Neutrophil (primary cell): Measurements from ENCODE around the gene ISCU.
"Not testable (repeated sequence)": the region's sequence is repeated elsewhere in the genome, so short reads cannot be mapped to it uniquely, and the experiment has no call there.

ENCODE experiments used
- H3K27ac ChIP-seq: fragments of 200-600 bp; sonication (generic); 2 replicates; pipeline ENCODE4 v1.5.1; 2016; ENCODE audit warnings: mild to moderate bottlenecking, moderate library complexity
- H3K27me3 ChIP-seq: fragments of 200-600 bp; sonication (generic); 2 replicates; pipeline ENCODE4 v1.6.0; 2016; ENCODE audit warnings: mild to moderate bottlenecking
- H3K36me3 ChIP-seq: fragments of 200-600 bp; sonication (generic); 2 replicates; pipeline ENCODE4 v1.5.1; 2017
- H3K4me1 ChIP-seq, 2 experiments: fragments of 200-600 bp in 1 of 2; sonication (generic) in 1 of 2; 1 replicate in 1 of 2; 2 replicates in 1 of 2; pipeline versions ENCODE4 v1.5.1 to v1.6.1; 2013 to 2016; ENCODE audit warnings: low read depth in 1 of 2, low read length in 1 of 2, mild to moderate bottlenecking in 1 of 2, moderate library complexity in 1 of 2; ENCODE audit not compliant: control insufficient read depth in 1 of 2, insufficient read depth in 1 of 2
- H3K4me3 ChIP-seq, 2 experiments: fragments of 200-600 bp in 1 of 2; sonication (generic) in 1 of 2; 1 replicate in 1 of 2; 2 replicates in 1 of 2; pipeline ENCODE4 v1.5.1; 2013 to 2016; ENCODE audit warnings: low read depth in 1 of 2, low read length in 1 of 2, mild to moderate bottlenecking in 1 of 2, moderate library complexity in 1 of 2
- H3K9me3 ChIP-seq: fragments of 200-600 bp; sonication (generic); 2 replicates; pipeline ENCODE4 v1.5.1; 2016
- CTCF ChIP-seq: fragments of 200-600 bp; sonication (generic); IDR thresholded peaks from 2 replicates; pipeline ENCODE4 v1.5.1; 2016; ENCODE audit warnings: antibody characterized with exemption

ISCU gene

DNA sequence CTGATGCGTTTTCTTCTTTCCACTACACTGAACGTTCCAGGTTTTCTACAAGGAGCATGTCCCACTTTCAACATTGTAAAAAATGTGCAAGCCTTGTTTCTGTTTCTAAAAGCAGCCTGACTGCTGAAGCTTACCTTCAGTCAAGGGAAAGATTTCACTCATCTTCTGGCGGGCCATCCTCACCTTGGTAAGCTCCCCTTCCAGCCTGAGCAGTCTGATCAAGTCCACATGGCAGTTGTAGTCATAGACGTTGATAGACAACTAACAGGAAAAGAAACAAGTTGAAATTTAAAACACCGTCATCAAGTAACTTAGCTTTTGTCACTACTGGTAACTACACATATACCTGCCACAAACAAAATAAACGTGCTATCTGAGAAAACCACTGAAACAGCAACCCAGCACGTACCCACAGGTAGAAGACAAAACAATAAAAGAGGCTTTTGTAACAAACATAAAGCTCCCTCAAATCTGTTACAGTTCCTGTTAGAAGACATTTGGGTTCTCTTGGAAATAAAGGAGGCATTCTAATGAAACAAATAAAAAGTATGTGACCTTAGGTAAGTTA is 13.4 kb upstream of the ISCU start:
- no peaks in the 10 kb centered on the region for H3K9me3 ChIP-seq
- H3K27ac ChIP-seq, result no peak overlapping the region
- TF ChIP-seq CTCF, result no peak
- no peaks in the 10 kb centered on the region for H3K27me3 ChIP-seq
- H3K36me3 ChIP-seq, result peaks cover 42% of the 10 kb centered on the region
- H3K4me3 ChIP-seq, result no peak overlapping the region
- H3K4me1 ChIP-seq, result no peaks in the 10 kb centered on the region

GRCh38 chr12:108551535-108551934 is 10.9 kb upstream of the ISCU start:
- H3K9me3 ChIP-seq, result no peaks in the 10 kb centered on the region
- no peak overlapping the region for H3K4me3 ChIP-seq
- H3K4me1 ChIP-seq, result no peaks in the 10 kb centered on the region
- no peaks in the 10 kb centered on the region for H3K27me3 ChIP-seq
- no peak for TF ChIP-seq CTCF
- H3K36me3 ChIP-seq, result peaks cover 24% of the 10 kb centered on the region
- H3K27ac ChIP-seq, result no peak overlapping the region

DNA sequence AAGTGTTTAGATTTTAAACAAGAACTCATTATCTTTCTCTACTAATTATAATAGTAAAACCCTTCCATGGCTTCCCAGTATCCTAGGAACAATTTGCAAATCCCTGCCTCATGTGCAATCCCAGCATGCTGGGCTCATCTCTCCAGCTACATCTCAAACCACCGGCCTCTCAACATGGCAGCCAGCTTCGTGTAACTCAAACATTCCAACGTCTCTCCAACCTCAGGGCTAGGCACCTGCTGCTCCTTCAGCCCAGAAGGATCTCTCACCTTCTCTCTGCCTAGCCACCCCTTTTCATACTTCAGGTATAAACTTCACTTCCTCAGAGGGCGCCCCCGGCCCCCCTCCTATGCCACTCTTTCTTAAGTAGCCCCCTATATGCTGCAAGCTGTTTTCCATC is 8.6 kb upstream of the ISCU start:
- H3K4me1 ChIP-seq, result no peaks in the 10 kb centered on the region
- no peaks in the 10 kb centered on the region for H3K9me3 ChIP-seq
- TF ChIP-seq CTCF, result no peak
- no peak overlapping the region for H3K27ac ChIP-seq
- H3K4me3 ChIP-seq, result no peak overlapping the region
- H3K36me3 ChIP-seq, result peaks cover 3% of the 10 kb centered on the region
- H3K27me3 ChIP-seq, result no peaks in the 10 kb centered on the region

- not testable (repeated sequence) for H3K36me3 ChIP-seq, H3K27me3 ChIP-seq, H3K9me3 ChIP-seq, H3K4me3 ChIP-seq, H3K27ac ChIP-seq
- H3K4me1 ChIP-seq, result peaks cover 12 to 13% of the 10 kb centered on the region in 2 experiments
These were observed 7.0 kb upstream of the ISCU start for GRCh38 chr12:108555383-108555782.

DNA sequence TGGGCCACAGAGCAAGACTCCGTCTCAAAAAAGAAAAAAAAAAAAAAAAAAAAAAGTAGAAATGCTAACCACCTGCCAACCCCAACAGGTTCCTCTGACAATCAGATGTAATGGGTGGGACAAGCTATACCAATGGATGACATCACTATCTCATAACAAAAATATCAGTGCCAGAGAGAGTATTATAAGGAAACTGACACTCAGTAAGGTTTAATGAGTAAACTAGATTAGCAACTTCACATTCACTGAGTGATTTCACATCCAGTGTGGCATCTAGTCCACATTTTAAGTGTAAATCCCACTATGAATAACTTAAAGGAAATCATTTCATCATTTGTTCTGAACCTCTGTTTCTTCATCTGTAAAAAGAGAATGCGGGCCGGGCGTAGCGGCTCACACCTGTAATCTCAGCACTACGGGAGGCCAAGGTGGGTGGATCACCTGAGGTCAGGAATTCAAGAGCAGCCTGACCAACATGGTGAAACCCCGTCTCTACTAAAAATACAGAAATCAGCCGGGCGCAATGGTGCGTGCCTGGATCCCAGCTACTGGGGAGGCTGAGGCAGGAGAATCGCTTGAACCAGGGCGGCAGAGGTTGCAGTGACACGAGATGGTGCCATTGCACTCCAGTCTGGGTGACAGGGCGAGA is 3.3 kb upstream of the ISCU start:
- peaks cover 1% of the 10 kb centered on the region for H3K36me3 ChIP-seq
- no peak for TF ChIP-seq CTCF
- no peak overlapping the region for H3K4me3 ChIP-seq
- no peaks in the 10 kb centered on the region for H3K27me3 ChIP-seq
- no peaks in the 10 kb centered on the region for H3K9me3 ChIP-seq
- no peak overlapping the region for H3K27ac ChIP-seq
- H3K4me1 ChIP-seq, result peaks cover 35 to 36% of the 10 kb centered on the region in 2 experiments

- no peak for TF ChIP-seq CTCF
- H3K9me3 ChIP-seq, result no peaks in the 10 kb centered on the region
- no peaks in the 10 kb centered on the region for H3K27me3 ChIP-seq
- H3K36me3 ChIP-seq, result peaks cover 7% of the 10 kb centered on the region
- H3K4me1 ChIP-seq, result peaks cover 35 to 36% of the 10 kb centered on the region in 2 experiments
- no peak overlapping the region for H3K27ac ChIP-seq
- peak overlapping the region in 1 of 2 experiments; percentile 71 for H3K4me3 ChIP-seq
These were observed 2.6 kb upstream of the ISCU start for GRCh38 chr12:108559748-108560147.
